GM21423 (cell line): ENCODE results near the gene SMAD9.

Source experiments
- ATAC-seq: cut with Tn5 transposase; IDR thresholded peaks from one replicate; pipeline ENCODE4 v1.9.1; 2021; ENCODE audit warnings: mild to moderate bottlenecking, moderate library complexity; ENCODE audit not compliant: unreplicated experiment

Gene SMAD9

DNA sequence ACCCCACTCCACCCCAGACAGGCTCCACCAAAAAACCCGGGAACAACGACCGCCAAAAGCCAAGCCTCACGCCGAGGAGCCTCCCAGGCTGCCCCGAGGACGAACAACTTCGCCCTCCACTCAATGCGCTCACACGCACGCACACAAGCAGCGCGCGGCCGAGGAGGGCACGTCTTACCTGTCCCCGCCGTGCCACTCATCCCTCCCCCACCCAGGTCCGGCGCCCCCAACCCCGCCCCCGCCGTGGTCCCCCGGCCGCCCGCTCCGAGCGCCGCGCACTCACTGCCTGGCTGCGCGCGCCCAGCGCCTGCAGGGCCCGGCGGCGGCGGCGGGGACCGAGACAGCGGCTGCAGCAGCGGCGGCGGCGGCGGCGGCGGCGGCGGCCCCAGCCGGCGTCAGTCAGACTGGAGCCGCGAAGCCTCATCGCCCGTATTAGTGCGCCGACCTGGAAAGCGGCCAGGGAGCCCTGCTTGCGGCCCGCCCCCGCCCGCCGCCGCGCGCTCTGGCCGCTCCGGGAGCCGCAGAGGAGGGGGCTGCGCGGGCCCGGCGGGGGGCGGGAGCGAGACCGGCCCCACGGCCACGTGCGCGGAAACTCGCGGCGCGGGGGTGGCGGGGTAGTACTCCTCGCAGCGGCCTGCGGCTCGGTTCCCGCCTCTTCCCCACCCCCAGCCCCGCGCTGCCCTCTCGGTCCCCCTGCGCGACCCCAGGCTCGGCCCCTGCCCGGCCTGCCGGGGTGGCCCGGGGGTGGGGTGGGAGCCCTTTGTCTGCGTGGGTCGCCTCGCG lies at the start of gene SMAD9:
Gene SMAD9, minus strand, starts transcription at position 406 of the 783 bp plus-strand sequence. CDS start 40,549 bp downstream, outside the sequence.
- ATAC-seq: no peak

- ATAC-seq: no peak
Measured at GRCh38 chr13:36966404-36966803, 46.4 kb upstream of the SMAD9 start.

DNA sequence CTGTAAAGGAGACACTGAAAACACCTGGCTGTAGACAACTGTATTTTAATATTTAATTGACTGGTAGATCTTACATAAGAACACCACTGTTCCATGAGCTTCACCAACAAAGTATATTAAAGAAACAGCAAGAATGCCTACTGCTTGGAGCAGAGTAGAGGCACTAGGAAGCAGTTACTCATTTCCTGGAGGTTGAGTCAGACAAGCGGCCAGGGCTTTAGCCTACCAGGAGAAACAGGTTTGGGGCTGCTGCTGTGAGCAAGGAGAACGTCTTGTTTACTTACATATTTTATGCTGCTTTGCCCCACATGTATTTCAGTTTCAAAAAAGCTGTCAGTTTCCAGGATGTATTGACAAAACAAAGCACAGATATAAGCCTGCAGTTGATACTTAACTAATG lies 45.7 kb upstream of the SMAD9 start:
- no peak for ATAC-seq

DNA sequence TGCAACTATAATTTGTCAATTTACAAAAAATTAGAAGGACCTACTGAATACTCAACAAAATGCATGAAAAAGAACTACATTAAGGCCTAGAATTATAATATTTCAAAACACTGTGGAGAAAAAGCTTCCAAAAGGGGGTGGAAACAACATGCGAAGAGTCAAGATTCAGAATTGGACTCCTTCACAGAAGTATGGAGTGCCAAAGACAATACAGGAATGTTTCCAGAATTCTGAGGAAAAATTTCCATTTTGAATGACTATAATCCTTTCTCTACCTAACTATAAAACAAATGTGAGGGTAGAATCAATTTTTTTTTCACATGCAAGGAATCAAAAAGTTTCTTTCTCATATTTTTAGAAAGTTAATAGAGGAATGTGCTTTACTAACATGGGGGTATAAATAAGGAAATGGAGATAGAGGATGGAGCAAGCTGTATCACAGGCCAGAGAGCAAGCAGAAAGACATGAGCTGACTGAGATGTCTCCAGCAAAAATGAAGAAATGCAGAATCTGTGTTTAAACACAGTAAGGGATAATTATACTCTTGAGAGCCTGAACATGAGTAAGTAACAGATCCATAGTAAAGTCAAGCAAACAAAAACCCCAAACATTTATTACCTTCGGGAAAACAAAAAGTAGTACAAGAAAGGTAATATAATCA lies 39.5 kb upstream of the SMAD9 start:
- ATAC-seq: no peak

GRCh38 chr13:36954542-36954941 lies 34.5 kb upstream of the SMAD9 start:
- ATAC-seq: no peak

- no peak for ATAC-seq
Measured at GRCh38 chr13:36950920-36951319, 30.9 kb upstream of the SMAD9 start.

- ATAC-seq: no peak
Measured at GRCh38 chr13:36950330-36950729, 30.3 kb upstream of the SMAD9 start.

- ATAC-seq: no peak
Measured at GRCh38 chr13:36945078-36945477, 25.0 kb upstream of the SMAD9 start.

GRCh38 chr13:36925603-36926002 lies 5.6 kb upstream of the SMAD9 start:
- no peak for ATAC-seq

DNA sequence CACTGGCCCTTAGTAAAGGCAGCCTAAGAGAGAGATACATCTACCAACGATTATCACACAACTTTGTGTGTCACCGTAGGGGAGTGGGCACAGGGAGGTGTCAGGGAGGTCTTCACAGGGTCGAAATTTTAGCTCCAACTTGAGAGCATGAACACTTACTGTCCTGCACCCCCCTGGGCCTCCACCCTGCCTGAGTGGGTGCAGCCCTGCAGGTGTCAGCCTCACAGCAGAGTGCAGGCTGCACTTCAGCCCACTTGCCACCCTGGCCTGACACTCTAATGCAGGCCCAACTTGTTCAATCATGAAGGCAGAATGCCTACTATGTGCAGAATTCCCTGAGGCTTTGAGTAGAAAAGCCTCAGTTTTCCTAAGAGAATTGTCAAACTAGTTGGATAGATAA lies 4.0 kb upstream of the SMAD9 start:
- ATAC-seq: no peak

DNA sequence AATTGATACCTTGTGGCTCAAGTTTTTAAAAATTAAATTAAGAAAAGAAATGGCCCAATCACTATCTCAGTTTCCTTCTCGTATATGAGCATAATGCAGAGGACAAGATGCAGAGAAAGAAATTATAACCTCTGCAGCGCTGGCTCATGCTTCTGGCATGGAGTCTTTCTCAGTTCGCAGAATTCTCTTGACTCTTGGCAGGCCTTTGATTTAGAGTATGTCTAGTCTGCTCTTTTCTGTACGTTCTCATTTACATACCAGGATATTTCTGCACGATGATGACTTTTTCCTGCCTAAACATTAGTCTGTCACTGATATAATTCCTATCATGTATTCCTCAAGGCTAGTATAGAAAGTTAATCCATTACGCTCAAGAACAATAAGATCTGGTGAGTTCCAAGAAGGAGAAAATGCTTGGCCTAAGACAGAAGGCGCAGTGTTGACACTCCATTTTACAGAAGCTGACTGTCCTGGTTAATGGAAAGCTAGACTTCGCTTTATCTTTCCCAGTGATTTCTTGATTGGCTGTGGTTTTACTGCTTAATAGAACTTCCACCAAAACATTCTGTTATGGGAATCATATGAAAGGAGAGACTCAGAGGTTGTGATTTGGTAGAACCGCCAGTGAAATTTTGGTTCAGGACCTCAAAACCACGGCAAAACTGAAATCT lies 1.7 kb upstream of the SMAD9 start:
- no peak for ATAC-seq

- ATAC-seq: no peak
Measured at GRCh38 chr13:36920616-36921185, 663 bp upstream of the SMAD9 start.

DNA sequence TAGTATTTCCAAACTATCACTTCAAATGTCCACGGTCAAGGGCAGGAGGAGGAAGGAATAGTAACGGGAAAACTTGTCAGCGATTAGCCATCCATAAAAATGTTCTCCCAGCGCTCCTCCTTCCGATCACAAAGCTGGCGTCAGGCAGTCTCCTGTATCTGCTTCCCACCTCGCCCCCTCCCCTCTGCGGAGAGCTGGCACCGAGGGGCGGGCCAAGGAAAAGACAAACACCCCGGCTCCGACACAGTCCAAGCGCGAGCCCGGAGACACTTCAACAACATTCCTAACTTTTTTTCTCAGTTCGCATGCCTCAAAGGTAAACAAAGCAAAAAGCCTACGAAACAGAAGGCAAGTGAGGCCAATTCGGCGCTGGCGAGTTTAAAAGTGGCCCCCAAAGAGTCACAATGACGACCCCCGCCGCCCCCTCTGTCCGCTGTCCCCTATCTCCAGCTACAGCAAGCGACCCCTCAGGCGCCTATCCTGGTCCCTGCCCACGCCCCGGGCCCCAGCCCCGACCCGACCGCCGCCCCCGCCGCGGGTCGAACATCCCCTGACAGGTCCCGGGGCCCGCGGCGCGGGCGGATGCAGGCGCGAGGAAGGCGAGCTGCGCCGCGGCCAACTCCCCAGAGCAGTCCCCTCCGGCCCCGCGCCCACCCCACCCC lies 736 bp downstream of the SMAD9 start:
- no peak for ATAC-seq

- no peak for ATAC-seq
Measured at GRCh38 chr13:36918246-36919131, 1.5 kb downstream of the SMAD9 start.

GRCh38 chr13:36917311-36917710 lies 2.7 kb downstream of the SMAD9 start:
- no peak for ATAC-seq

DNA sequence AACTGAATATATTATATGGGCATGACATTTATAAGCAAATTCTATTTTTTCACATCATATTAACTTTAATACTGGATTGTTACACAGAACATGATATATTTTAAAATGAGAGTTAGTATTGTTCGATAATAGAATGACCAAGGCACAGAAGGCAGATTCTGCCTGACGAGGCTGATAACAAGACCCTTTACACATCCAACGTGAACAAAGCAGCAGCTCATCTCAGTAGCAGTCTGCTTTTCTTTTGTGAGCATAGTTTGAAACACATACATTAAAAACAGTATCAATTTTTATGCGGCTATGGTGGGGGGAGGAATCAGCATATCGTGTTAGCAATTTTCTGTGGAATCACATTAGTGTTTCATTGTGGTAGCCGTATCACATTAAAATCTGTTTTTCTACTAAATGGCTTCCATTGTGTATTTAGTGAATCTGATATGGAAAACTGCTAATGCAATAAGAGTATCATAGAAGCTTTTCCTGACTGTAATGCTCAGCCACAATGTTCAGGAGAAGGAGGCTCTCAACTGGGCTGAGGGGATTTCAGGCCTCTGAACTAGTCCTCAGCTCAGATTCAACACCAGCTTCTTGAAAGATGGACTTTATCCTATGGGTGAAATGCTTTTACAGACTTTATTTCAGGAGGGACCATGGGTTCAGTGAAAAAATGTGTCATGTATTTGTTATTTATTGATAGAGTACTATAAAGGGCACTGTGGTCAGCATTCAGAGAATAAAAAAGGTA lies 4.0 kb downstream of the SMAD9 start:
- ATAC-seq: no peak

DNA sequence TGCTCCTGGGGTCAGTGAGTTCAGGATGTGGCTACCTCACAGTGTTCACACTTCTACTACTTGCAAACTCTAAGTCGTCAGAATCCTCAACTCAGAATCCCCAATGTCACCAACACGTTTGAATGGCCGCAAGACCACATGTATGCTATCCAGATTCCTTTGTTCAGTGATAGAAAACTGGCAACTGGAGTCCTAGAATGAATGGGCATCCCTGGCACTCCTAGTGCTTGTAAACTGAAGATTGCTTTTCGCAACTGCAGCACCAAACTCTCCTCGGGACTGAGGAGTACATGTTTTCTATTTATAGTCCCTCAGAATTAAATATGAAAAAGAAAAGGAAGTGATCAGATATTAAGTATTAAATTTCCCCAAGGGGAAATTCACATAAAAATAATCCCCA lies 4.9 kb downstream of the SMAD9 start:
- ATAC-seq: no peak

- ATAC-seq: no peak
Measured at GRCh38 chr13:36914648-36915047, 5.4 kb downstream of the SMAD9 start.

- no peak for ATAC-seq
Measured at GRCh38 chr13:36913463-36913862, 6.6 kb downstream of the SMAD9 start.
